Umbilical cord (tissue), 2 donors: ENCODE results near the gene GRIN2C. TPM values are rescaled to one million over a fixed set of nuclear protein-coding genes. Genes with fewer than 3 reads are reported as not detected.

Experiments
- DNase-seq: peaks from one replicate; pipeline ENCODE4 v3.0.0-alpha.2; 2015; ENCODE audit warnings: low spot score
- total RNA-seq: library from RNA; depleted of rRNA; stranded (reverse); fragments of >200 nt; gene quantifications from one replicate; pipeline ENCODE4 v1.2.3, GENCODE V29; 2014; ENCODE audit warnings: low replicate concordance; ENCODE audit not compliant: insufficient read depth

GRIN2C gene
- total RNA-seq, 1 donor from 2014 or later: 4.1 TPM

GRCh38 chr17:74848656-74849399, 10.9 kb downstream of the GRIN2C start:
- no peak for DNase-seq

GRCh38 chr17:74846621-74847020, 13.1 kb downstream of the GRIN2C start:
- no peak for DNase-seq

- no peak for DNase-seq
These were observed 16.4 kb downstream of the GRIN2C start for GRCh38 chr17:74843352-74843627.

GRCh38 chr17:74842599-74843351, 16.9 kb downstream of the GRIN2C start:
- peak; percentile 79 for DNase-seq

GRCh38 chr17:74842146-74842598, 17.5 kb downstream of the GRIN2C start:
- DNase-seq: no peak

- DNase-seq: peak; percentile 75
These were observed 18.6 kb downstream of the GRIN2C start for GRCh38 chr17:74840989-74841666.

GRCh38 chr17:74839990-74840852, 19.5 kb downstream of the GRIN2C start:
- no peak for DNase-seq

- DNase-seq: no peak
These were observed 21.4 kb downstream of the GRIN2C start for GRCh38 chr17:74838274-74838673.

- no peak for DNase-seq
These were observed 22.8 kb downstream of the GRIN2C start for GRCh38 chr17:74836691-74837467.

GRCh38 chr17:74836191-74836590, 23.5 kb downstream of the GRIN2C start:
- no peak for DNase-seq

- no peak for DNase-seq
These were observed 25.9 kb downstream of the GRIN2C start for GRCh38 chr17:74833501-74834377.

GRCh38 chr17:74832421-74832820, 27.3 kb downstream of the GRIN2C start:
- no peak for DNase-seq

- DNase-seq: no peak
These were observed 28.1 kb downstream of the GRIN2C start for GRCh38 chr17:74831444-74832146.

- no peak for DNase-seq
These were observed 28.8 kb downstream of the GRIN2C start for GRCh38 chr17:74830861-74831260.

- no peak for DNase-seq
These were observed 31.9 kb downstream of the GRIN2C start for GRCh38 chr17:74827800-74828199.

GRCh38 chr17:74825952-74826719, 33.5 kb downstream of the GRIN2C start:
- DNase-seq: no peak

- DNase-seq: no peak
These were observed 34.6 kb downstream of the GRIN2C start for GRCh38 chr17:74824961-74825627.

- DNase-seq: no peak
These were observed 36.7 kb downstream of the GRIN2C start for GRCh38 chr17:74822939-74823367.
